Muscle layer of duodenum (tissue), 2 donors: ENCODE measurements around the gene AVP.
"Not testable (repeated sequence)": the region's sequence is repeated elsewhere in the genome, so short reads cannot be mapped to it uniquely, and the experiment has no call there.

Experiments used
- H3K27ac ChIP-seq: one replicate; pipeline ENCODE4 v1.7.0; 2013; ENCODE audit warnings: mild to moderate bottlenecking, low read length
- H3K27me3 ChIP-seq: one replicate; pipeline ENCODE4 v1.7.0; 2013; ENCODE audit warnings: low read depth, mild to moderate bottlenecking, control low read depth, low read length
- H3K36me3 ChIP-seq, 2 donors: one replicate each; pipeline ENCODE4 v1.7.0; 2013; ENCODE audit warnings: low read length in 2 of 2, control low read depth in 1 of 2, mild to moderate bottlenecking in 1 of 2; ENCODE audit not compliant: insufficient read depth in 2 of 2, control insufficient read depth in 1 of 2
- H3K4me1 ChIP-seq, 2 donors: one replicate each; pipeline ENCODE4 v1.7.0; 2013; ENCODE audit warnings: low read length in 2 of 2, mild to moderate bottlenecking in 2 of 2, control low read depth in 1 of 2, moderate library complexity in 1 of 2; ENCODE audit not compliant: insufficient read depth in 2 of 2, control insufficient read depth in 1 of 2
- H3K4me3 ChIP-seq, 2 donors: one replicate each; pipeline ENCODE4 v1.7.0; 2013; ENCODE audit warnings: low read length in 2 of 2, low read depth in 1 of 2, mild to moderate bottlenecking in 1 of 2
- H3K9me3 ChIP-seq, 2 donors: one replicate each; pipeline ENCODE4 v1.7.0; 2013; ENCODE audit warnings: low read length in 2 of 2, control low read depth in 1 of 2, mild to moderate bottlenecking in 1 of 2; ENCODE audit not compliant: control insufficient read depth in 1 of 2
- donor health status: healthy.

The AVP gene

DNA sequence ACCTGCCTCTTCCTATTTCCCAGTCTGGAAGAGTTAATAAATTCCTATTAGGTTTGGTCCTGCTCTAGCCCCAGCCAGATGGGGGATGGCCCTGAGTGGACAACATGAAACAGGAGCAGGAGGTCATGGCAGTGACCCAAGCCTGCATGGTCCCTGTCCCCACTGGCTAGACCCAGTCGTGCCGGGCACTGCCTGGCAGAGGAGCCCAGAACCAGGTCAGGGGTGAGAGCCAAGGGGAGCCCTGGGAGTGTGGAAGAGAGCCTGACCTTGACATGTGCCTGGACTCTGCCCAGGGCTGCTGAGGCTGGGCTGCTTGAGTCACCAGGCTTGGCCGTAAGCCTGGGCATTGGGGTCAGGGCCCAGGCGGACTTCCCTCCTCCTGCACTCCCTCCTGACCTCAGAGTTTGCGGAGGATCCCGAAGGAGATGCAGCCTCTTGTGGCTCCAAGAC, 3.6 kb downstream of the AVP start:
- Histone ChIP-seq H3K36me3 (no peaks in the 10 kb centered on the region), H3K27ac (no peak overlapping the region), H3K4me1 (peaks cover 0 to 5% of the 10 kb centered on the region in 2 donors), H3K27me3 (peaks cover 18% of the 10 kb centered on the region), H3K4me3 (no peak overlapping the region), H3K9me3 (no peaks in the 10 kb centered on the region)

- H3K36me3 ChIP-seq = no peaks in the 10 kb centered on the region
- no peaks in the 10 kb centered on the region for H3K9me3 ChIP-seq
- H3K27me3 ChIP-seq = peaks cover 9% of the 10 kb centered on the region
- H3K4me1 ChIP-seq = peaks cover 0 to 6% of the 10 kb centered on the region in 2 donors
- no peak overlapping the region for H3K27ac ChIP-seq
- no peak overlapping the region for H3K4me3 ChIP-seq
These were observed 6.8 kb downstream of the AVP start for GRCh38 chr20:3077618-3078134.

DNA sequence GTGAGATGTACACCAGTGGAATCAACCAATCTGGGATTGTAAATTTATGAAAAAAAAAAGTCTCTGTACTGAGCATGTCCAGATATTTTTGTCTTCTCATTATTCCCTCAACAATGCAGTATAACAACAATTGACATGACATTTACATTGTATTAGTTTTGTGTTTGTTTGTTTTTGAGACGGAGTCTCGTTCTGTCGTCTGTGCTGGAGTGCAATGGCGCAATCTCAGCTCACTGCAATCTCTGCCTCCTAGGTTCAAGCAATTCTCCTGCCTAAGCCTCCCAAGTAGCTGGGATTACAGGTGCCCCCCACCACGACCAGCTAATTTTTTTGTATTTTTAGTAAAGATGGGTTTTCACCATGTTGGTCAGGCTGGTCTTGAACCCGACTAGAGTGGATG, 9.2 kb downstream of the AVP start:
- not testable (repeated sequence) for H3K4me1 ChIP-seq, H3K27ac ChIP-seq, H3K4me3 ChIP-seq, H3K9me3 ChIP-seq, H3K36me3 ChIP-seq, H3K27me3 ChIP-seq

- H3K27ac ChIP-seq = no peak overlapping the region
- no peaks in the 10 kb centered on the region for H3K36me3 ChIP-seq
- H3K27me3 ChIP-seq = no peaks in the 10 kb centered on the region
- H3K4me1 ChIP-seq = peaks cover 0 to 10% of the 10 kb centered on the region in 2 donors
- H3K4me3 ChIP-seq = no peak overlapping the region
- H3K9me3 ChIP-seq = no peaks in the 10 kb centered on the region
These were observed 9.7 kb downstream of the AVP start for GRCh38 chr20:3074812-3075211.

DNA sequence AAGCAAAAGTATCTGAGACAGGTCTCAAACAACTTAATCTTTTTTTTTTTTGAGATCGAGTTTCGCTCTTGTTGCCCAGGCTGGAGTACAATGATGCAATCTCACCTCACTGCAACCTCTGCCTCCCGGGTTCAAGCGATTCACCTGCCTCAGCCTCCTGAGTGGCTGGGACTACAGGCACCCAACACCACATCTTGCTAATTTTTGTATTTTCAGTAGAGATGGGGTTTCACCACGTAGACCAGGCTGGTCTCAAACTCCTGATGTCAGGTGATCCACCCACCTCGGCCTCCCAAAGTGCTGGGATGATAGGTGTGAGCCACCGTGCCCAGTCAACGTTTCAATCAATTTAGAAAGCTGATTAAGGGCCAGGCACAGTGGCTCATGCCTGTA, 11.3 kb downstream of the AVP start:
- H3K27ac ChIP-seq, H3K36me3 ChIP-seq, H3K27me3 ChIP-seq, H3K4me3 ChIP-seq, H3K9me3 ChIP-seq, H3K4me1 ChIP-seq: not testable (repeated sequence)

DNA sequence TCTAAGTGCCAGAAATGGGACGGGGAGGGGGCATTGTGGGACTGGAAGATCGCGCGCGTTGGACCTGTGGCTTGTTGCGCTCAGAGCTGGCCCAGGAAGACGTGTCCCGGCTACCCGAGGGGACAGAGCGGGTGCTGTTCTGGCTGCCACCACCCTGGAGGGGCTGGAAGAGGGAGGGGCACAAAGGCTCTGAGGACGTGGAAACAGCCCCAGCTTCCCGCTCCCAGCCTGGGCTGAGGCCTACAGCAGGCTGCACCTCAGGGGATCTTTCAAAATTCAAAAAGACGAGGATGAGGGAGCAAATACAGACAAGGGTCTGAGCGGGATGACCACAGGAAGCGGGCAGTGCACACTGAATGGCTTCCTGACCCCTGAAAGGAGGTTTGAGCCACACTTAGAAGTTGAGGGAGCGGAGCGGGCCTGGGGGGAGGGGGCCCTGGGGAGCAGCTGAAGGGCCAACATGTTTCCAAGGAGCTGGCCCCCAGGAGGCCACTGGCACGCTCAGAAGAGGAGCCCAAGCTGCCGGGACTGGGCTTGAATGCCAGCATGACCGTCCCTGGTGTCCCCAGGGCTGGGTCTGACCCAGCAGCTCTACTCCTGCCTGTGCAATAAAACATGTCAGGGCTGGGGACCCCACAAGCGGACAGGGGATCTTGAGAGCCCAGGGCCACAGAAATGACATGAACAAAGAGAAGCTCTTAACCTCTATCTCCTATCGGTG, 11.8 kb downstream of the AVP start:
- Histone ChIP-seq H3K4me3 (peak overlapping the region in 1 of 2 donors; percentile 64), H3K4me1 (peaks cover 0 to 10% of the 10 kb centered on the region in 2 donors), H3K27ac (no peak overlapping the region), H3K36me3 (no peaks in the 10 kb centered on the region), H3K27me3 (no peaks in the 10 kb centered on the region), H3K9me3 (no peaks in the 10 kb centered on the region)

GRCh38 chr20:3071610-3072529, 12.7 kb downstream of the AVP start, which contains the start of gene OXT:
Gene OXT, plus strand, starts transcription at chr20:3071620. Its CDS starts 36 bp downstream, at chr20:3071656.
- Histone ChIP-seq H3K27ac (no peak within 1 kb of the TSS), H3K4me1 (peaks cover 0 to 10% of the 10 kb centered on the region in 2 donors), H3K36me3 (no peaks in the 10 kb centered on the region), H3K27me3 (no peaks in the 10 kb centered on the region), H3K9me3 (no peaks in the 10 kb centered on the region), H3K4me3 (peak within 1 kb of the TSS; percentile 3 to 64)

DNA sequence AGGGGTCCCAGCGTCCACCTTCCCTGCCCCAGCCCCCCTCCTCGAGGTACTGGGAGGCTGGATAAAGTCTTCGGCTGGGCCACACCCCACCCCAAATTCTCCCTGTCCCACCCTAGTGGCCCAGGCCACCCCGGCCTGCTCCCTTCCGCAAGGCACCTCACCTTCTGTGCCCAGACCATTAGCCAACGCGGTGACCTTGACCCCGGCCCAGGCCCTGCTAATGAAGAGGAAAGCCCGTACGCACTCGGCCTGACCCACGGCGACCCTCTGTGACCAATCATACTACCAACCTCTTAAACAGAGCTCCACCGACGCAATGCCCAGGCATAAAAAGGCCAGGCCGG, 13.3 kb downstream of the AVP start:
- Histone ChIP-seq H3K27ac (no peak overlapping the region), H3K9me3 (no peaks in the 10 kb centered on the region), H3K4me3 (peak overlapping the region in 1 of 2 donors; percentile 64)

GRCh38 chr20:3070725-3071124, 13.8 kb downstream of the AVP start:
- H3K36me3 ChIP-seq = no peaks in the 10 kb centered on the region
- no peak overlapping the region for H3K27ac ChIP-seq
- H3K27me3 ChIP-seq = no peaks in the 10 kb centered on the region
- H3K4me3 ChIP-seq = no peak overlapping the region
- no peaks in the 10 kb centered on the region for H3K9me3 ChIP-seq
- H3K4me1 ChIP-seq = peaks cover 0 to 10% of the 10 kb centered on the region in 2 donors

More for the DNA sequence above, 13.3 kb downstream of the AVP start:
- no peaks in the 10 kb centered on the region for H3K27me3 ChIP-seq
- H3K36me3 ChIP-seq = no peaks in the 10 kb centered on the region
- H3K4me1 ChIP-seq = peaks cover 0 to 10% of the 10 kb centered on the region in 2 donors

DNA sequence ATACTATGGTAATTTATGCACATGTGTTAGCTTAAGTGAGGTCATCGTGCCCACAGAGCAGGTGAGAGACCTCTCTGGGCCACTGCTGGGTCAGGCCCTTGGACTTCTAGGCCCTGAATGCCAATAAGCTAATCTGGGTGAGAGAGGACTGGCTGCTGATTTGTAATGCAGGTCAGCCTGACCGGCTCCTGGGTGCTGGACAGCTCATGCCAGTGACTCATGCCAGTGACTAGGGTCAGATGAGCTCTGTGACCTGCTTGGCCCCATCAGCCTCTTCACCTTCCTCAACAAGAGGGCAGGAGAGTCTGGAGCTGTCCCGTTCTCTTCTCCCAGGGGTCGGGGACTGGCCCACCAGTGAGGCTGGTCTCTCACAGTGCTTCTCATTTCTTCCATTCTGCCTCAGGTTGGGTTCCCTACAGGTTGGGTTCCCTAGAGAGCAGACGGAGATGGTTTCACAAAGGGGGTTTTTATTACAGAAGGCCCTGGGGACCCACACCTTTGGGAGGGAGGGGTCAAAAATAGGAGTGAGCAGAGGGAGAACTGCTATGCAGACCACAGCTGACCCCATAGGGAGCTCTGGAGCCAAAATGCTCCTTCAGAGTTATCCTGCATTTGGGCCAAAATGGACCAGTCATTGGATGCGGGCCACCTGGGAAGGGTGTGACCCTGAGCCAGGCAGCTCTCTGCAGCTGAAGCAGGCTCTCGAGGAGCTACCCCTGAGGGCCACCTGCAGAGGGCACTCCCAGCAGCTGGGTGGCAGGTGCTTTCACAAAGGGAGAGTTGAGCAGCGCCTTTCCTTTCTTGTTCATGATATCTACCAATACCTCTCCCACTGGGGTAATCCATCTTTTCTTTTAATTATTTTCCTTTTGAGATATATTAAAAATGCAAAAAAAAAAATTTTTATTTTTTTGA, 15.3 kb downstream of the AVP start:
- Histone ChIP-seq H3K9me3 (no peaks in the 10 kb centered on the region), H3K27me3 (no peaks in the 10 kb centered on the region), H3K4me1 (peaks cover 0 to 10% of the 10 kb centered on the region in 2 donors), H3K36me3 (no peaks in the 10 kb centered on the region), H3K27ac (no peak overlapping the region), H3K4me3 (no peak overlapping the region)
